ENCODE results near the gene BCL2L13. TPM values are rescaled to one million over a fixed set of nuclear protein-coding genes. Genes with fewer than 3 reads are reported as not detected.

BCL2L13 gene
- total RNA-seq, 1 experiment from 2014 or later, result 38.1 TPM

GRCh38 chr22:17703811-17704210 lies 65.3 kb downstream of the BCL2L13 start:
- TF ChIP-seq HMGA2 (CRISPR knock-in tag; IDR thresholded peaks at IDR 0.05), result no peak
- Mint-ChIP-seq H3K36me3 (peaks cover 20% of the 10 kb centered on the region), H3K4me3 (no peak overlapping the region), H3K4me1 (peaks cover 32% of the 10 kb centered on the region), H3K9me3 (no peaks in the 10 kb centered on the region), H3K27me3 (ENCODE audit: low read depth) (no peaks in the 10 kb centered on the region), H3K27ac (no peak overlapping the region)
- POLR2A ChIA-PET, result no interaction called here
- ATAC-seq (no peak), DNase-seq (ENCODE audit: low spot score) (no peak)
- CTCF ChIA-PET, result no interaction called here

- no peak overlapping the region for H3K27ac Mint-ChIP-seq
- H3K36me3 Mint-ChIP-seq, result peaks cover 22% of the 10 kb centered on the region
- ATAC-seq (no peak), DNase-seq (ENCODE audit: low spot score) (no peak)
- TF ChIP-seq CREM (CRISPR knock-in tag; IDR thresholded peaks at IDR 0.05), result no peak
- no peak for TF ChIP-seq FOXK1 (CRISPR knock-in tag; IDR thresholded peaks at IDR 0.05)
- TF ChIP-seq TP53 (CRISPR knock-in tag; IDR thresholded peaks at IDR 0.05), result no peak
- no peak for TF ChIP-seq SP1 (CRISPR knock-in tag; conservative IDR thresholded peaks at IDR 0.05)
- no peak for TF ChIP-seq ATF6 (CRISPR knock-in tag; IDR thresholded peaks at IDR 0.05)
- TF ChIP-seq NFE2L1 (CRISPR knock-in tag; IDR thresholded peaks at IDR 0.05), result no peak
- no peak for TF ChIP-seq ZNF671 (CRISPR knock-in tag; IDR thresholded peaks at IDR 0.05)
- TF ChIP-seq STAT6 (CRISPR knock-in tag; conservative IDR thresholded peaks at IDR 0.05; ENCODE audit: low read depth), result no peak
- no peak for TF ChIP-seq ZNF512 (CRISPR knock-in tag; IDR thresholded peaks at IDR 0.05; ENCODE audit: borderline replicate concordance)
- TF ChIP-seq USF2 (CRISPR knock-in tag; IDR thresholded peaks at IDR 0.05), result no peak
- TF ChIP-seq TEAD4 (CRISPR knock-in tag; IDR thresholded peaks at IDR 0.05), result no peak
- no peak for TF ChIP-seq ZMAT4 (CRISPR knock-in tag; IDR thresholded peaks at IDR 0.05)
- no peaks in the 10 kb centered on the region for H3K9me3 Mint-ChIP-seq
- H3K4me1 Mint-ChIP-seq, result peaks cover 16% of the 10 kb centered on the region
- no peak overlapping the region for H3K4me3 Mint-ChIP-seq
- POLR2A ChIA-PET, result interaction anchor here (0.5 kb wide), 1 partner anchor 793 kb away, joined by 3 read pairs; no protein-coding TSS in a partner anchor
- H3K27me3 Mint-ChIP-seq (ENCODE audit: low read depth), result no peaks in the 10 kb centered on the region
- CTCF ChIA-PET, result interaction anchor here (0.6 to 1.0 kb wide), 2 partner anchors 37 to 121 kb away, joined by 3 to 7 read pairs; no protein-coding TSS in a partner anchor
Measured at GRCh38 chr22:17705546-17705945, 67.0 kb downstream of the BCL2L13 start.
